IMR-90 (cell line): Measurements from ENCODE around the gene FOXP4. TPM values are rescaled to one million over a fixed set of nuclear protein-coding genes. Genes with fewer than 3 reads are reported as not detected.

Experiments used
- ATAC-seq: fragments of 200-7000 bp; cut with Tn5 transposase; 2 replicates; pipeline ENCODE4 v1.9.1; 2020; ENCODE audit warnings: low read depth, mild to moderate bottlenecking, moderate library complexity
- BruUV-seq: library from RNA; stranded (reverse); fragments of 400-500 nt; replicated peaks from 2 replicates; lab custom pipeline; 2021; lab: Mats Ljungman, UMichigan
- CTCF ChIA-PET: fragments of 300-600 bp; formaldehyde crosslinking; extraction: SDS; loops from one replicate; lab custom pipeline; 2021; ENCODE audit warnings: antibody characterized with exemption; lab: Yijun Ruan, JAX
- POLR2A ChIA-PET: fragments of 300-600 bp; sonication (Branson Sonifier 250); formaldehyde crosslinking; loops from one replicate; lab custom pipeline; 2022; ENCODE audit warnings: antibody characterized with exemption; ENCODE audit not compliant: unreplicated experiment; lab: Charles Lee
- DNase-seq: peaks from one replicate; pipeline ENCODE4 v3.0.0; 2013
- H2AFZ ChIP-seq: replicated peaks from 2 replicates; pipeline ENCODE3; 2013; ENCODE audit warnings: low read length, mild to moderate bottlenecking; ENCODE audit not compliant: poor library complexity
- H2AK5ac ChIP-seq: 2 replicates; pipeline ENCODE4 v1.6.1; 2013; ENCODE audit warnings: low read depth, low read length, inconsistent platforms
- H2AK9ac ChIP-seq: replicated peaks from 2 replicates; pipeline ENCODE3; 2013; ENCODE audit warnings: mild to moderate bottlenecking, low read depth, low read length, moderate library complexity; ENCODE audit not compliant: poor library complexity
- H2BK120ac ChIP-seq: 2 replicates; pipeline ENCODE4 v1.6.1; 2013; ENCODE audit warnings: low read depth, low read length, inconsistent platforms
- H2BK15ac ChIP-seq: 3 replicates; pipeline ENCODE4 v1.6.1; 2013; ENCODE audit warnings: low read depth, low read length, inconsistent platforms
- H2BK20ac ChIP-seq: 2 replicates; pipeline ENCODE4 v1.6.1; 2013; ENCODE audit warnings: low read depth, mild to moderate bottlenecking, inconsistent platforms, low read length, moderate library complexity
- H2BK5ac ChIP-seq: 2 replicates; pipeline ENCODE4 v1.6.1; 2013; ENCODE audit warnings: mild to moderate bottlenecking, low read depth, low read length, inconsistent platforms; ENCODE audit not compliant: poor library complexity, severe bottlenecking
- H3K14ac ChIP-seq: replicated peaks from 2 replicates; pipeline ENCODE4 v1.6.1; 2013; ENCODE audit warnings: low read depth, low read length, inconsistent platforms
- H3K18ac ChIP-seq: 2 replicates; pipeline ENCODE4 v1.6.1; 2013; ENCODE audit warnings: low read depth, low read length, control low read depth
- H3K23ac ChIP-seq: 2 replicates; pipeline ENCODE4 v1.6.1; 2013; ENCODE audit warnings: low read depth, low read length, inconsistent platforms
- H3K27ac ChIP-seq: 2 replicates; pipeline ENCODE4 v1.5.1; 2013; ENCODE audit warnings: mild to moderate bottlenecking, control low read depth, low read length; ENCODE audit not compliant: insufficient read depth
- H3K27me3 ChIP-seq: 2 replicates; pipeline ENCODE4 v1.6.1; 2013; ENCODE audit warnings: low read length; ENCODE audit not compliant: control insufficient read depth, insufficient read depth
- H3K36me3 ChIP-seq: 2 replicates; pipeline ENCODE4 v1.6.1; 2013; ENCODE audit warnings: low read length, mixed read lengths; ENCODE audit not compliant: control insufficient read depth, insufficient read depth
- H3K4ac ChIP-seq: 2 replicates; pipeline ENCODE4 v1.6.1; 2013; ENCODE audit warnings: low read depth, low read length, inconsistent platforms
- H3K4me1 ChIP-seq: 2 replicates; pipeline ENCODE4 v1.6.1; 2013; ENCODE audit warnings: low read length, mixed read lengths; ENCODE audit not compliant: control insufficient read depth, insufficient read depth
- H3K4me2 ChIP-seq: 2 replicates; pipeline ENCODE4 v1.6.1; 2013; ENCODE audit warnings: low read depth, mild to moderate bottlenecking, control low read depth, low read length, moderate library complexity
- H3K4me3 ChIP-seq: 2 replicates; pipeline ENCODE4 v1.5.1; 2013; ENCODE audit warnings: low read depth, mild to moderate bottlenecking, control low read depth, low read length, moderate library complexity; ENCODE audit not compliant: insufficient read depth
- H3K56ac ChIP-seq: 2 replicates; pipeline ENCODE4 v1.6.1; 2013; ENCODE audit warnings: low read length, inconsistent platforms; ENCODE audit not compliant: insufficient read depth; ENCODE audit errors: extremely low read depth
- H3K79me1 ChIP-seq, 2 experiments: 2 replicates each; pipeline ENCODE4 v1.6.1; 2013; ENCODE audit warnings: low read length in 2 of 2, inconsistent platforms in 1 of 2, low read depth in 1 of 2
- H3K9ac ChIP-seq: 2 replicates; pipeline ENCODE4 v1.6.1; 2013; ENCODE audit warnings: low read depth, low read length, control low read depth
- H3K9me1 ChIP-seq: 2 replicates; pipeline ENCODE4 v1.6.1; 2013; ENCODE audit warnings: low read length, inconsistent platforms; ENCODE audit not compliant: insufficient read depth
- H3K9me3 ChIP-seq: 2 replicates; pipeline ENCODE4 v1.6.1; 2013; ENCODE audit warnings: low read length; ENCODE audit not compliant: control insufficient read depth, insufficient read depth
- H4K20me1 ChIP-seq: 2 replicates; pipeline ENCODE4 v1.6.1; 2013; ENCODE audit warnings: low read length, inconsistent platforms; ENCODE audit not compliant: insufficient read depth
- H4K5ac ChIP-seq: 2 replicates; pipeline ENCODE4 v1.6.1; 2013; ENCODE audit warnings: mild to moderate bottlenecking, low read depth, low read length, control low read depth
- H4K8ac ChIP-seq, 2 experiments: 2 replicates each; pipeline ENCODE4 v1.6.1; 2013; ENCODE audit warnings: low read depth in 2 of 2, low read length in 2 of 2, control low read depth in 1 of 2, inconsistent platforms in 1 of 2
- H4K91ac ChIP-seq: 2 replicates; pipeline ENCODE4 v1.6.1; 2013; ENCODE audit warnings: low read depth, low read length, inconsistent platforms; ENCODE audit not compliant: insufficient read depth
- BHLHE40 ChIP-seq: fragments of 150-350 bp; IDR thresholded peaks from 2 replicates; pipeline ENCODE4 v1.6.1; 2016; ENCODE audit warnings: mild to moderate bottlenecking, low read depth, low read length
- CHD1 ChIP-seq: IDR thresholded peaks from 2 replicates; pipeline ENCODE4 v1.6.1; 2012; ENCODE audit warnings: low read depth, low read length, improper control_type of control experiment
- ELK1 ChIP-seq: fragments of 150-350 bp; IDR thresholded peaks from 2 replicates; pipeline ENCODE4 v1.6.1; 2016; ENCODE audit warnings: low read depth, mild to moderate bottlenecking, low read length, moderate library complexity, borderline replicate concordance
- FOS ChIP-seq: fragments of 150-350 bp; IDR thresholded peaks from 2 replicates; pipeline ENCODE4 v1.6.1; 2016; ENCODE audit warnings: low read depth, low read length
- MAFK ChIP-seq: IDR thresholded peaks from 2 replicates; pipeline ENCODE4 v1.6.1; 2012; ENCODE audit warnings: low read depth, low read length, improper control_type of control experiment
- MAZ ChIP-seq: IDR thresholded peaks from 2 replicates; pipeline ENCODE4 v1.6.1; 2012; ENCODE audit warnings: low read depth, mild to moderate bottlenecking, low read length, improper control_type of control experiment, moderate library complexity, borderline replicate concordance
- MXI1 ChIP-seq: IDR thresholded peaks from 2 replicates; pipeline ENCODE4 v1.6.1; 2012; ENCODE audit warnings: low read depth, mild to moderate bottlenecking, low read length, moderate library complexity, borderline replicate concordance
- NFE2L2 ChIP-seq: fragments of 150-350 bp; IDR thresholded peaks from 2 replicates; pipeline ENCODE4 v1.6.1; 2016; ENCODE audit warnings: low read depth, mild to moderate bottlenecking, low read length
- POLR2A ChIP-seq: IDR thresholded peaks from 2 replicates; pipeline ENCODE4 v1.6.1; 2012; ENCODE audit warnings: mild to moderate bottlenecking, low read depth, low read length
- RFX5 ChIP-seq: IDR thresholded peaks from 2 replicates; pipeline ENCODE4 v1.8.0; 2012; ENCODE audit warnings: low read depth, mild to moderate bottlenecking, low read length, moderate library complexity
- SMC3 ChIP-seq: fragments of 150-350 bp; IDR thresholded peaks from 2 replicates; pipeline ENCODE4 v1.6.1; 2016; ENCODE audit warnings: low read depth, mild to moderate bottlenecking, antibody characterized with exemption, low read length, moderate library complexity
- USF2 ChIP-seq: fragments of 150-350 bp; IDR thresholded peaks from 2 replicates; pipeline ENCODE4 v1.6.1; 2017; ENCODE audit warnings: mild to moderate bottlenecking, antibody characterized with exemption, low read length, low read depth
- WGBS, 2 experiments: methylation state at CpG; one replicate each; pipeline versions ENCODE4 v1.1.5 to v1.1.7; 2013; ENCODE audit warnings: missing lambda C conversion rate in 2 of 2; ENCODE audit not compliant: insufficient read length in 1 of 2; ENCODE audit errors: extremely low coverage in 2 of 2; 5-methylcytosine and 5-hydroxymethylcytosine counted together
- dilution Hi-C: fragments of 300-500 bp; cut with HindIII; formaldehyde crosslinking; loops from one replicate; pipeline ENCODE4 v1.14.3; 2018; ENCODE audit warnings: low sequenced_read_pairs; ENCODE audit not compliant: unreplicated experiment
- in situ Hi-C: fragments of 300-500 bp; cut with MboI; formaldehyde crosslinking; loops from 3 replicates; pipeline ENCODE4 v1.14.3; 2019; ENCODE audit warnings: low sequenced_read_pairs, inconsistent platforms, mixed read lengths
- intact Hi-C: fragments of 100-400 bp; cut with micrococcal nuclease; formaldehyde crosslinking; loops from 2 replicates; pipeline ENCODE4 v1.10.0; 2022
- polyA plus RNA-seq, 3 experiments: library from polyadenylated mRNA; depleted of rRNA; stranded (reverse); fragments of >200 nt; gene quantifications; 2 replicates each; pipeline ENCODE4 v1.2.3, GENCODE V29; 2012; ENCODE audit warnings: low replicate concordance in 1 of 3
- total RNA-seq: library from RNA; depleted of rRNA; stranded (reverse); fragments of >200 nt; gene quantifications from 2 replicates; pipeline ENCODE4 v1.2.3, GENCODE V29; 2012

Gene FOXP4
- total and polyA plus RNA-seq, 2 of the 4 experiments (the other 2 are of a cell fraction), result 0.72 to 9.5 TPM

GRCh38 chr6:41518118-41518517, 28.1 kb upstream of the FOXP4 start:
- no peak for TF ChIP-seq MAFK
- TF ChIP-seq USF2, result no peak
- TF ChIP-seq MAZ, result no peak
- TF ChIP-seq SMC3, result no peak
- no peak for TF ChIP-seq POLR2A
- no peak for TF ChIP-seq CHD1
- no peak for TF ChIP-seq FOS
- no peak for TF ChIP-seq ELK1
- no peak for TF ChIP-seq RFX5
- TF ChIP-seq BHLHE40, result no peak
- TF ChIP-seq NFE2L2, result no peak
- no peak for TF ChIP-seq MXI1
- H3K4me2 ChIP-seq, result no peak overlapping the region
- ATAC-seq (no peak), DNase-seq (no peak)
- no peaks in the 10 kb centered on the region for H3K36me3 ChIP-seq
- no peak overlapping the region for H3K4ac ChIP-seq
- H2BK15ac ChIP-seq, result no peak overlapping the region
- BruUV-seq, result no TSS peak
- no peak overlapping the region for H2BK20ac ChIP-seq
- no peak overlapping the region for H3K4me3 ChIP-seq
- no peak overlapping the region for H3K27ac ChIP-seq
- H4K8ac ChIP-seq, result no peak overlapping the region
- H2AK9ac ChIP-seq, result no peak overlapping the region
- no peaks in the 10 kb centered on the region for H3K9me1 ChIP-seq
- in situ Hi-C loops, result no loop called here
- no peak overlapping the region for H2BK5ac ChIP-seq
- H4K91ac ChIP-seq, result no peak overlapping the region
- intact Hi-C loops, result no loop called here
- dilution Hi-C loops, result no loop called here
- H2AFZ ChIP-seq, result no peak overlapping the region
- H4K5ac ChIP-seq, result no peak overlapping the region
- H3K4me1 ChIP-seq, result no peaks in the 10 kb centered on the region
- peaks cover 40% of the 10 kb centered on the region for H3K27me3 ChIP-seq
- CTCF ChIA-PET, result no interaction called here
- no peak overlapping the region for H3K23ac ChIP-seq
- H3K56ac ChIP-seq, result no peak overlapping the region
- H3K79me1 ChIP-seq, result no peaks in the 10 kb centered on the region
- H3K9me3 ChIP-seq, result no peaks in the 10 kb centered on the region
- H3K14ac ChIP-seq, result no peak overlapping the region
- no peak overlapping the region for H3K9ac ChIP-seq
- H2BK120ac ChIP-seq, result no peak overlapping the region
- no peaks in the 10 kb centered on the region for H4K20me1 ChIP-seq
- H2AK5ac ChIP-seq, result no peak overlapping the region
- H3K18ac ChIP-seq, result no peak overlapping the region
- WGBS, 2 experiments, result no CpG with 5 or more reads among the region's 7 CpGs
- POLR2A ChIA-PET, result no interaction called here
